ENCODE measurements around the gene IGSF23.
"Not testable (repeated sequence)": the region's sequence is repeated elsewhere in the genome, so short reads cannot be mapped to it uniquely, and the experiment has no call there.

Gene IGSF23

GRCh38 chr19:44621367-44621766 is 8.0 kb downstream of the IGSF23 start:
- no peak for DNase-seq (ENCODE audit: insufficient read length, low spot score)
- no peak for TF ChIP-seq SPI1 (IDR thresholded peaks at IDR 0.05; ENCODE audit: low read depth, low read length)
- TF ChIP-seq POU2F2 (IDR thresholded peaks at IDR 0.05; ENCODE audit: low read depth, low read length) = no peak
- TF ChIP-seq POLR2A (IDR thresholded peaks at IDR 0.05; ENCODE audit: low read depth, low read length) = no peak
- no peak for TF ChIP-seq POLR2AphosphoS5 (IDR thresholded peaks at IDR 0.05; ENCODE audit: low read depth, low read length)
- no peak for TF ChIP-seq PAX5 (IDR thresholded peaks at IDR 0.05; ENCODE audit: insufficient read depth, low read length, severe bottlenecking)
- no peak for TF ChIP-seq TAF1 (IDR thresholded peaks at IDR 0.05; ENCODE audit: low read depth, low read length)

GRCh38 chr19:44623080-44623479 is 9.7 kb downstream of the IGSF23 start:
- TF ChIP-seq PAX5 (IDR thresholded peaks at IDR 0.05; ENCODE audit: insufficient read depth, low read length, severe bottlenecking) (no peak), TAF1 (IDR thresholded peaks at IDR 0.05; ENCODE audit: low read depth, low read length) (no peak), POU2F2 (IDR thresholded peaks at IDR 0.05; ENCODE audit: low read depth, low read length) (no peak), POLR2AphosphoS5 (IDR thresholded peaks at IDR 0.05; ENCODE audit: low read depth, low read length) (no peak), POLR2A (IDR thresholded peaks at IDR 0.05; ENCODE audit: low read depth, low read length) (no peak), SPI1 (IDR thresholded peaks at IDR 0.05; ENCODE audit: low read depth, low read length) (no peak)
- DNase-seq (ENCODE audit: insufficient read length, low spot score) (no peak), FAIRE-seq (no peak)

More at GRCh38 chr19:44621367-44621766, 8.0 kb downstream of the IGSF23 start:
- no peak for FAIRE-seq

- FAIRE-seq (no peak), DNase-seq (ENCODE audit: insufficient read length, low spot score) (no peak)
- TF ChIP-seq POLR2AphosphoS5 (IDR thresholded peaks at IDR 0.05; ENCODE audit: low read depth, low read length) (no peak), TAF1 (IDR thresholded peaks at IDR 0.05; ENCODE audit: low read depth, low read length) (no peak), POLR2A (IDR thresholded peaks at IDR 0.05; ENCODE audit: low read depth, low read length) (no peak), SPI1 (IDR thresholded peaks at IDR 0.05; ENCODE audit: low read depth, low read length) (no peak), POU2F2 (IDR thresholded peaks at IDR 0.05; ENCODE audit: low read depth, low read length) (no peak), PAX5 (IDR thresholded peaks at IDR 0.05; ENCODE audit: insufficient read depth, low read length, severe bottlenecking) (no peak)
Observed at GRCh38 chr19:44623626-44624025, 10.3 kb downstream of the IGSF23 start.

- no peak for FAIRE-seq
- no peak for TF ChIP-seq POU2F2 (IDR thresholded peaks at IDR 0.05; ENCODE audit: low read depth, low read length)
- no peak for TF ChIP-seq TAF1 (IDR thresholded peaks at IDR 0.05; ENCODE audit: low read depth, low read length)
- TF ChIP-seq POLR2A (IDR thresholded peaks at IDR 0.05; ENCODE audit: low read depth, low read length) = no peak
- no peak for TF ChIP-seq POLR2AphosphoS5 (IDR thresholded peaks at IDR 0.05; ENCODE audit: low read depth, low read length)
- TF ChIP-seq PAX5 (IDR thresholded peaks at IDR 0.05; ENCODE audit: insufficient read depth, low read length, severe bottlenecking) = no peak
- no peak for TF ChIP-seq SPI1 (IDR thresholded peaks at IDR 0.05; ENCODE audit: low read depth, low read length)
- no peak for DNase-seq (ENCODE audit: insufficient read length, low spot score)
Observed at GRCh38 chr19:44624840-44625354, 11.5 kb downstream of the IGSF23 start.

- not testable (repeated sequence) for DNase-seq (ENCODE audit: insufficient read length, low spot score); FAIRE-seq
Observed at GRCh38 chr19:44625637-44626036, 12.3 kb downstream of the IGSF23 start.

GRCh38 chr19:44626048-44626624 is 12.8 kb downstream of the IGSF23 start:
- FAIRE-seq = no peak
- no peak for DNase-seq (ENCODE audit: insufficient read length, low spot score)
- no peak for TF ChIP-seq PAX5 (IDR thresholded peaks at IDR 0.05; ENCODE audit: insufficient read depth, low read length, severe bottlenecking)
- TF ChIP-seq POLR2AphosphoS5 (IDR thresholded peaks at IDR 0.05; ENCODE audit: low read depth, low read length) = no peak
- TF ChIP-seq POLR2A (IDR thresholded peaks at IDR 0.05; ENCODE audit: low read depth, low read length) = no peak
- TF ChIP-seq TAF1 (IDR thresholded peaks at IDR 0.05; ENCODE audit: low read depth, low read length) = no peak
- TF ChIP-seq POU2F2 (IDR thresholded peaks at IDR 0.05; ENCODE audit: low read depth, low read length) = no peak
- no peak for TF ChIP-seq SPI1 (IDR thresholded peaks at IDR 0.05; ENCODE audit: low read depth, low read length)

GRCh38 chr19:44627631-44628030 is 14.3 kb downstream of the IGSF23 start:
- TF ChIP-seq TAF1 (IDR thresholded peaks at IDR 0.05; ENCODE audit: low read depth, low read length) = no peak
- TF ChIP-seq PAX5 (IDR thresholded peaks at IDR 0.05; ENCODE audit: insufficient read depth, low read length, severe bottlenecking) = no peak
- no peak for TF ChIP-seq POLR2AphosphoS5 (IDR thresholded peaks at IDR 0.05; ENCODE audit: low read depth, low read length)
- TF ChIP-seq SPI1 (IDR thresholded peaks at IDR 0.05; ENCODE audit: low read depth, low read length) = no peak
- no peak for TF ChIP-seq POLR2A (IDR thresholded peaks at IDR 0.05; ENCODE audit: low read depth, low read length)
- DNase-seq (ENCODE audit: insufficient read length, low spot score) = no peak
- no peak for FAIRE-seq

GRCh38 chr19:44628793-44629192 is 15.4 kb downstream of the IGSF23 start:
- no peak for FAIRE-seq
- DNase-seq (ENCODE audit: insufficient read length, low spot score) = no peak
- no peak for TF ChIP-seq POLR2A (IDR thresholded peaks at IDR 0.05; ENCODE audit: low read depth, low read length)

- not testable (repeated sequence) for DNase-seq (ENCODE audit: insufficient read length, low spot score); FAIRE-seq
Observed at GRCh38 chr19:44631611-44632010, 18.2 kb downstream of the IGSF23 start.

- not testable (repeated sequence) for FAIRE-seq; DNase-seq (ENCODE audit: insufficient read length, low spot score)
Observed at GRCh38 chr19:44634058-44634457, 20.7 kb downstream of the IGSF23 start.

GRCh38 chr19:44634785-44635184 is 21.4 kb downstream of the IGSF23 start:
- DNase-seq (ENCODE audit: insufficient read length, low spot score) (no peak), FAIRE-seq (no peak)
- TF ChIP-seq TAF1 (IDR thresholded peaks at IDR 0.05; ENCODE audit: low read depth, low read length) (no peak), POU2F2 (IDR thresholded peaks at IDR 0.05; ENCODE audit: low read depth, low read length) (no peak), PAX5 (IDR thresholded peaks at IDR 0.05; ENCODE audit: insufficient read depth, low read length, severe bottlenecking) (no peak), SPI1 (IDR thresholded peaks at IDR 0.05; ENCODE audit: low read depth, low read length) (no peak), POLR2AphosphoS5 (IDR thresholded peaks at IDR 0.05; ENCODE audit: low read depth, low read length) (no peak), POLR2A (IDR thresholded peaks at IDR 0.05; ENCODE audit: low read depth, low read length) (no peak)

Data from GM12891 (cell line).